OCI-LY1 (cell line): Measurements from ENCODE around the gene AGAP1.

Experiments used
- H2AFZ ChIP-seq: fragments of 200-600 bp; sonication (generic), shearing (Covaris generic); 2 replicates; pipeline ENCODE4 v1.6.0; 2014; ENCODE audit warnings: antibody characterized with exemption, mild to moderate bottlenecking, low read length
- H3F3A ChIP-seq: fragments of 200-600 bp; sonication (generic), shearing (Covaris generic); 2 replicates; pipeline ENCODE4 v1.6.0; 2014; ENCODE audit warnings: mild to moderate bottlenecking, antibody characterized with exemption, low read length, moderate library complexity; ENCODE audit not compliant: insufficient read depth
- H3K27ac ChIP-seq: fragments of 200-600 bp; sonication (generic); 2 replicates; pipeline ENCODE4 v1.5.1; 2014; ENCODE audit warnings: low read length, mixed run types, mild to moderate bottlenecking, low read depth; ENCODE audit not compliant: poor library complexity, severe bottlenecking
- H3K27me3 ChIP-seq: fragments of 200-600 bp; sonication (generic); 2 replicates; pipeline ENCODE4 v1.6.0; 2014; ENCODE audit warnings: antibody characterized with exemption, mild to moderate bottlenecking, low read length, moderate library complexity; ENCODE audit not compliant: insufficient read depth
- H3K36me3 ChIP-seq: fragments of 200-600 bp; sonication (generic); 2 replicates; pipeline ENCODE4 v1.6.1; 2014; ENCODE audit warnings: mild to moderate bottlenecking, antibody characterized with exemption, low read length, moderate library complexity, mixed read lengths; ENCODE audit not compliant: insufficient read depth
- H3K4me1 ChIP-seq: fragments of 200-600 bp; sonication (generic); 2 replicates; pipeline ENCODE4 v1.5.1; 2014; ENCODE audit warnings: mild to moderate bottlenecking, low read length, moderate library complexity; ENCODE audit not compliant: insufficient read depth, severe bottlenecking
- H3K4me2 ChIP-seq: fragments of 200-600 bp; sonication (generic), shearing (Covaris generic); 2 replicates; pipeline ENCODE4 v1.6.1; 2014; ENCODE audit warnings: low read length
- H3K4me3 ChIP-seq: fragments of 200-600 bp; sonication (generic); 2 replicates; pipeline ENCODE4 v1.5.1; 2014; ENCODE audit warnings: low read length, low read depth, mild to moderate bottlenecking, mixed read lengths; ENCODE audit not compliant: poor library complexity, severe bottlenecking
- H3K79me2 ChIP-seq: fragments of 200-600 bp; shearing (Covaris generic); 2 replicates; pipeline ENCODE4 v1.6.1; 2016; ENCODE audit warnings: mixed run types, low read length, mixed read lengths; ENCODE audit not compliant: insufficient read depth
- H3K9ac ChIP-seq: fragments of 200-600 bp; sonication (generic), shearing (Covaris generic); 2 replicates; pipeline ENCODE4 v1.6.1; 2014; ENCODE audit warnings: mild to moderate bottlenecking, low read length, mixed read lengths
- H3K9me2 ChIP-seq: fragments of 200-600 bp; sonication (generic), shearing (Covaris generic); 2 replicates; pipeline ENCODE4 v1.6.1; 2014; ENCODE audit warnings: low read depth, mild to moderate bottlenecking, low read length, mixed read lengths
- H3K9me3 ChIP-seq: fragments of 200-600 bp; shearing (Covaris generic); 2 replicates; pipeline ENCODE4 v1.6.1; 2014; ENCODE audit warnings: low read length, mixed read lengths
- H4K20me1 ChIP-seq: fragments of 200-600 bp; sonication (generic), shearing (Covaris generic); 2 replicates; pipeline ENCODE4 v1.6.0; 2016; ENCODE audit warnings: mild to moderate bottlenecking, low read length; ENCODE audit not compliant: insufficient read depth
- EZH2 ChIP-seq: fragments of 200-600 bp; sonication (generic), shearing (Covaris generic); IDR thresholded peaks from 2 replicates; pipeline ENCODE4 v1.8.0; 2017; ENCODE audit warnings: borderline replicate concordance, mixed run types, mild to moderate bottlenecking, antibody characterized with exemption, low read length, moderate library complexity, mixed read lengths
- TF ChIP-seq, protein P1 (sequence below): fragments of 200-600 bp; sonication (generic), shearing (Covaris generic); IDR thresholded peaks from 2 replicates; pipeline ENCODE4 v1.5.1; 2017; ENCODE audit warnings: mild to moderate bottlenecking, antibody characterized with exemption, low read length, moderate library complexity, mixed read lengths

AGAP1 gene

GRCh38 chr2:235626658-235627057, 132.8 kb downstream of the AGAP1 start:
- no peaks in the 10 kb centered on the region for H3K9me3 ChIP-seq

GRCh38 chr2:235627682-235628081, 133.8 kb downstream of the AGAP1 start:
- no peak overlapping the region for H2AFZ ChIP-seq
- H3K79me2 ChIP-seq = no peaks in the 10 kb centered on the region
- no peaks in the 10 kb centered on the region for H4K20me1 ChIP-seq
- no peaks in the 10 kb centered on the region for H3K9me2 ChIP-seq
- no peaks in the 10 kb centered on the region for H3K36me3 ChIP-seq
- H3K4me3 ChIP-seq = no peak overlapping the region
- no peaks in the 10 kb centered on the region for H3K9me3 ChIP-seq
- H3K27me3 ChIP-seq = peaks cover 3% of the 10 kb centered on the region; the same call in 1 of the 2 replicates
- no peak overlapping the region for H3K4me2 ChIP-seq
- H3F3A ChIP-seq = no peaks in the 10 kb centered on the region
- H3K9ac ChIP-seq = no peak overlapping the region
- H3K4me1 ChIP-seq = no peaks in the 10 kb centered on the region
- H3K27ac ChIP-seq = no peak overlapping the region
- TF ChIP-seq, protein P1, sequence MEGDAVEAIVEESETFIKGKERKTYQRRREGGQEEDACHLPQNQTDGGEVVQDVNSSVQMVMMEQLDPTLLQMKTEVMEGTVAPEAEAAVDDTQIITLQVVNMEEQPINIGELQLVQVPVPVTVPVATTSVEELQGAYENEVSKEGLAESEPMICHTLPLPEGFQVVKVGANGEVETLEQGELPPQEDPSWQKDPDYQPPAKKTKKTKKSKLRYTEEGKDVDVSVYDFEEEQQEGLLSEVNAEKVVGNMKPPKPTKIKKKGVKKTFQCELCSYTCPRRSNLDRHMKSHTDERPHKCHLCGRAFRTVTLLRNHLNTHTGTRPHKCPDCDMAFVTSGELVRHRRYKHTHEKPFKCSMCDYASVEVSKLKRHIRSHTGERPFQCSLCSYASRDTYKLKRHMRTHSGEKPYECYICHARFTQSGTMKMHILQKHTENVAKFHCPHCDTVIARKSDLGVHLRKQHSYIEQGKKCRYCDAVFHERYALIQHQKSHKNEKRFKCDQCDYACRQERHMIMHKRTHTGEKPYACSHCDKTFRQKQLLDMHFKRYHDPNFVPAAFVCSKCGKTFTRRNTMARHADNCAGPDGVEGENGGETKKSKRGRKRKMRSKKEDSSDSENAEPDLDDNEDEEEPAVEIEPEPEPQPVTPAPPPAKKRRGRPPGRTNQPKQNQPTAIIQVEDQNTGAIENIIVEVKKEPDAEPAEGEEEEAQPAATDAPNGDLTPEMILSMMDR = no peak
- TF ChIP-seq EZH2 = no peak

More at GRCh38 chr2:235626658-235627057, 132.8 kb downstream of the AGAP1 start:
- no peak overlapping the region for H3K27ac ChIP-seq
- no peaks in the 10 kb centered on the region for H4K20me1 ChIP-seq
- H3K4me2 ChIP-seq = no peak overlapping the region
- peaks cover 3% of the 10 kb centered on the region; the same call in 1 of the 2 replicates for H3K27me3 ChIP-seq
- H3K9me2 ChIP-seq = no peaks in the 10 kb centered on the region
- H3K36me3 ChIP-seq = no peaks in the 10 kb centered on the region
- H3K4me1 ChIP-seq = no peaks in the 10 kb centered on the region
- no peaks in the 10 kb centered on the region for H3F3A ChIP-seq
- H3K4me3 ChIP-seq = no peak overlapping the region
- no peak overlapping the region for H2AFZ ChIP-seq
- no peak overlapping the region for H3K9ac ChIP-seq
- TF ChIP-seq EZH2 = no peak
- TF ChIP-seq, protein P1 = no peak
- H3K79me2 ChIP-seq = no peaks in the 10 kb centered on the region

DNA sequence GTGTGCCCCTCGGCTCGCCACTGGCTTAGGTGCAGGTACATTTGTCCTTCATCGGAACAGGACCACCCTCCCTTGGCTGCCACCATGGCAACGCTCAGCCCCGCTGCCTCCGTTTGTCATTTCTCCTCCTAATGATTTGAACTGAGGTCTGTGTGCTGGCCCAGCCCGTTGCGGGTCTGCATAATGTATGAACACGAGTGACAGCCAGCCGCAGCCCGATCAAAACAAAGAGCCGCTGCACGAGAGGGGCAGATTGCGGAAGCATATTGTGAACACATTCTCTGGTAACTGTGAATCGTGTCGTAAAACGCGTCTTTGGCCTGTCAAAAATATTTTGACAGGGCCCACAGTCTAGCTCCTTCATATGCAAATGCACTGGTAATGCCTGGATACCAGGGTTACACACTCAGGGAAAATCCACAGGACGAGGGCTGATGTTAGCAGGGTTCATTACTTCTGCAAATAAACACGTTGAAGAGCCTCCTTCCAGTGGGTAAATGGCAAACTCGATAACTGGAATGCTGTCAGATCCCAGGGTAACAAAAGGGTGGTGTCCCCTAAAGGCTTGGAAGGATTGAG, 137.0 kb downstream of the AGAP1 start:
- H3F3A ChIP-seq = no peaks in the 10 kb centered on the region
- no peak overlapping the region for H2AFZ ChIP-seq
- no peaks in the 10 kb centered on the region for H3K4me1 ChIP-seq
- H4K20me1 ChIP-seq = no peaks in the 10 kb centered on the region
- H3K27me3 ChIP-seq = no peaks in the 10 kb centered on the region
- H3K79me2 ChIP-seq = no peaks in the 10 kb centered on the region
- H3K4me3 ChIP-seq = no peak overlapping the region
- no peak overlapping the region for H3K4me2 ChIP-seq
- H3K36me3 ChIP-seq = no peaks in the 10 kb centered on the region
- TF ChIP-seq EZH2 = no peak
- TF ChIP-seq, protein P1 = no peak
- no peaks in the 10 kb centered on the region for H3K9me3 ChIP-seq
- no peak overlapping the region for H3K9ac ChIP-seq
- no peaks in the 10 kb centered on the region for H3K9me2 ChIP-seq
- no peak overlapping the region for H3K27ac ChIP-seq
